A549 (cell line): ENCODE results near the gene SDF4. TPM values are rescaled to one million over a fixed set of nuclear protein-coding genes. Genes with fewer than 3 reads are reported as not detected.
A peak's percentile ranks its signal among the peaks of the same experiment; 100 is the strongest.

Experiments used
- ATAC-seq, 2 experiments: fragments of 200-7000 bp in 1 of 2; fragments of >200 bp in 1 of 2; cut with Nextera tagmentation in 1 of 2; cut with Tn5 transposase in 1 of 2; 3 replicates each; pipeline versions ENCODE4 v1.8.0 to v1.9.1; 2018 to 2020; ENCODE audit warnings: mild to moderate bottlenecking in 1 of 2, moderate library complexity in 1 of 2
- CTCF ChIA-PET: fragments of 300-600 bp; sonication (Branson Sonifier 250); formaldehyde crosslinking; extraction: SDS; loops from one replicate; lab custom pipeline; 2021; ENCODE audit warnings: antibody characterized with exemption, inconsistent platforms; lab: Yijun Ruan, JAX
- POLR2A ChIA-PET: fragments of 350-600 bp; formaldehyde crosslinking; extraction: SDS; loops from one replicate; lab custom pipeline; 2021; ENCODE audit warnings: antibody characterized with exemption, inconsistent platforms; lab: Yijun Ruan, JAX
- DNase-seq, 2 experiments: peaks; one replicate each; pipeline versions ENCODE4 v3.0.0 to v3.0.0-alpha.2; 2011 to 2016; ENCODE audit warnings: low read depth in 1 of 2, low spot score in 1 of 2
- FAIRE-seq: peaks from 2 replicates; lab custom pipeline; 2011; peaks lifted over from hg19 to GRCh38; lab: Jason Lieb, UNC
- H3K27ac ChIP-seq, 2 experiments: fragments of >200 bp; sonication (Bioruptor Twin); formaldehyde crosslinking; 3 replicates each; pipeline ENCODE4 v1.5.1; 2016 to 2017
- H3K4me1 ChIP-seq: fragments of >200 bp; sonication (Bioruptor Twin); formaldehyde crosslinking; 3 replicates; pipeline ENCODE4 v1.6.1; 2016
- H3K4me2 ChIP-seq: fragments of >200 bp; sonication (Bioruptor Twin); formaldehyde crosslinking; 3 replicates; pipeline ENCODE4 v1.6.1; 2016
- H3K4me3 ChIP-seq: fragments of >200 bp; sonication (Bioruptor Twin); formaldehyde crosslinking; 3 replicates; pipeline ENCODE4 v1.5.1; 2016
- H3K9me3 ChIP-seq: fragments of >200 bp; sonication (Bioruptor Twin); formaldehyde crosslinking; 3 replicates; pipeline ENCODE4 v1.6.1; 2016
- CBX2 ChIP-seq: fragments of 200-600 bp; sonication (generic); IDR thresholded peaks from 2 replicates; pipeline ENCODE4 v1.6.1; 2016; ENCODE audit warnings: low read depth, mild to moderate bottlenecking, borderline replicate concordance
- CBX8 ChIP-seq: fragments of 200-600 bp; sonication (generic); IDR thresholded peaks from 2 replicates; pipeline ENCODE4 v1.6.1; 2016
- EP300 ChIP-seq, 2 experiments: fragments of >200 bp; sonication (Bioruptor Twin); formaldehyde crosslinking; IDR thresholded peaks; 2 replicates in 1 of 2; 3 replicates in 1 of 2; pipeline ENCODE4 v1.6.1; 2016 to 2017
- ESRRA ChIP-seq: fragments of 150-350 bp; IDR thresholded peaks from 2 replicates; pipeline ENCODE4 v1.6.1; 2014; ENCODE audit warnings: mild to moderate bottlenecking, low read length, borderline replicate concordance
- FOSL2 ChIP-seq, 2 experiments: fragments of 450-650 bp in 1 of 2; fragments of >200 bp in 1 of 2; sonication (Bioruptor Twin) in 1 of 2; formaldehyde crosslinking; IDR thresholded peaks; 2 replicates each; pipeline versions ENCODE4 v1.5.0 to v1.6.1; 2016 to 2020; ENCODE audit warnings: mild to moderate bottlenecking in 1 of 2, moderate library complexity in 1 of 2
- HDAC2 ChIP-seq: fragments of 200-600 bp; sonication (generic); IDR thresholded peaks from 2 replicates; pipeline ENCODE4 v1.6.1; 2016
- HOXA7 ChIP-seq: fragments of 250-450 bp; sonication (Bioruptor Pico); IDR thresholded peaks from 2 replicates; pipeline ENCODE4 v1.5.0; 2020; ENCODE audit warnings: mild to moderate bottlenecking, moderate library complexity
- HOXB13 ChIP-seq: fragments of 250-450 bp; sonication (Bioruptor Pico); IDR thresholded peaks from 2 replicates; pipeline ENCODE4 v1.5.0; 2020; ENCODE audit warnings: low read depth, mild to moderate bottlenecking, moderate library complexity
- JUN ChIP-seq, 2 experiments: fragments of >200 bp; sonication (Bioruptor Twin); formaldehyde crosslinking; IDR thresholded peaks; 2 replicates in 1 of 2; 3 replicates in 1 of 2; pipeline ENCODE4 v1.6.1; 2016 to 2017
- KDM5A ChIP-seq: fragments of 200-600 bp; sonication (generic); IDR thresholded peaks from 2 replicates; pipeline ENCODE4 v1.6.1; 2016; ENCODE audit warnings: antibody characterized with exemption, mild to moderate bottlenecking
- MAZ ChIP-seq: fragments of 150-350 bp; IDR thresholded peaks from 2 replicates; pipeline ENCODE4 v1.6.1; 2014; ENCODE audit warnings: antibody characterized with exemption, low read depth, low read length, borderline replicate concordance
- NFE2L2 ChIP-seq: fragments of 150-350 bp; conservative IDR thresholded peaks from 2 replicates; pipeline ENCODE4 v1.6.1; 2014; ENCODE audit warnings: low read length
- NPAS2 ChIP-seq: fragments of 250-450 bp; sonication (Bioruptor Pico); IDR thresholded peaks from 2 replicates; pipeline ENCODE4 v1.8.0; 2022; ENCODE audit warnings: mild to moderate bottlenecking, moderate library complexity, borderline replicate concordance
- PHF8 ChIP-seq: fragments of 200-600 bp; sonication (generic); IDR thresholded peaks from 2 replicates; pipeline ENCODE4 v1.6.1; 2016; ENCODE audit warnings: low read depth, mild to moderate bottlenecking, antibody characterized with exemption, moderate library complexity, borderline replicate concordance
- POLR2A ChIP-seq: IDR thresholded peaks from 2 replicates; pipeline ENCODE4 v1.6.1; 2012; ENCODE audit warnings: mild to moderate bottlenecking, low read length
- POLR2AphosphoS2 ChIP-seq: conservative IDR thresholded peaks from 2 replicates; pipeline ENCODE4 v1.6.1; 2012; ENCODE audit warnings: low read length, improper control_type of control experiment, inconsistent platforms
- RFX5 ChIP-seq: fragments of 450-650 bp; IDR thresholded peaks from 2 replicates; pipeline ENCODE4 v1.7.1; 2014; ENCODE audit warnings: antibody characterized with exemption, mild to moderate bottlenecking, moderate library complexity
- ZSCAN20 ChIP-seq: fragments of 250-450 bp; sonication (Bioruptor Pico); IDR thresholded peaks from 2 replicates; pipeline ENCODE4 v1.8.0; 2022; ENCODE audit warnings: mild to moderate bottlenecking, moderate library complexity
- WGBS: methylation state at CpG from one replicate; pipeline ENCODE4 v1.1.6; 2017; ENCODE audit errors: missing lambda C conversion rate; 5-methylcytosine and 5-hydroxymethylcytosine counted together
- polyA plus RNA-seq, 4 experiments: library from polyadenylated mRNA; depleted of rRNA in 3 of 4; stranded (reverse); fragments of >200 nt; fragmentation: RNase III in 1 of 4; extraction: RNeasy Plus Mini Kit Qiagen cat#74134 plus additional on column Dnase treatment in 1 of 4; gene quantifications; 2 replicates in 3 of 4; 3 replicates in 1 of 4; pipeline ENCODE4 v1.2.3, GENCODE V29; 2011 to 2017
- TF ChIP-seq, protein P1 (sequence below): fragments of 250-450 bp; sonication (Bioruptor Pico); IDR thresholded peaks from 2 replicates; pipeline ENCODE4 v1.5.0; 2020; ENCODE audit warnings: low read depth, mild to moderate bottlenecking, moderate library complexity
- TF ChIP-seq, protein P2 (sequence below): fragments of 200-600 bp; sonication (generic); IDR thresholded peaks from 2 replicates; pipeline ENCODE4 v1.6.1; 2016; ENCODE audit warnings: antibody characterized with exemption, mild to moderate bottlenecking, moderate library complexity
- TF ChIP-seq, protein P3 (sequence below): fragments of 450-650 bp; IDR thresholded peaks from 2 replicates; pipeline ENCODE4 v1.6.1; 2014; ENCODE audit warnings: antibody characterized with exemption
- TF ChIP-seq, protein P4 (sequence below): IDR thresholded peaks from 2 replicates; pipeline ENCODE4 v1.6.1; 2012; ENCODE audit warnings: low read depth, borderline replicate concordance
- TF ChIP-seq, protein P5 (sequence below): fragments of 150-350 bp; IDR thresholded peaks from 2 replicates; pipeline ENCODE4 v1.6.1; 2014; ENCODE audit warnings: low read depth, mild to moderate bottlenecking, low read length
- TF ChIP-seq, protein P6 (sequence below): fragments of >200 bp; sonication (Bioruptor Twin); formaldehyde crosslinking; IDR thresholded peaks from 3 replicates; pipeline ENCODE4 v1.6.1; 2016
- TF ChIP-seq, protein P7 (sequence below): IDR thresholded peaks from 2 replicates; pipeline ENCODE4 v1.6.1; 2012

The SDF4 gene
- polyA plus RNA-seq, 2 of the 4 experiments (the other 2 are of a cell fraction): 58.3 to 97.4 TPM

DNA sequence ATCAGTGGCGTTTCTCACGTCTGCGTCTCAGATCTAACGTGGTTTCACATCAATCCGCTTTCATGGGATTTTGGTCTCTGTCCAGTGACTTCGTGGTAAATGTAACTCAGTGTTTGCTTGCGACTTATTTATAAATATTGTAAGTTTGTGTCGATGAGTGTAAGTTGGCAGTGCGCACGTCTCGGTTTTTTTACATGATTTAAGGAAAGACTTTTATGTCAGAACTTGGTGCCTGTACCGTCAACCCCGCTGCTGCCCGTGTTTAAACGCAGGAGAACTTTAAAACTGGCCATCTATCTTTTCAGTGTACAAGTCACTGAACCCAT, 1.7 kb upstream of the SDF4 start (continued):
- TF ChIP-seq, protein P1, sequence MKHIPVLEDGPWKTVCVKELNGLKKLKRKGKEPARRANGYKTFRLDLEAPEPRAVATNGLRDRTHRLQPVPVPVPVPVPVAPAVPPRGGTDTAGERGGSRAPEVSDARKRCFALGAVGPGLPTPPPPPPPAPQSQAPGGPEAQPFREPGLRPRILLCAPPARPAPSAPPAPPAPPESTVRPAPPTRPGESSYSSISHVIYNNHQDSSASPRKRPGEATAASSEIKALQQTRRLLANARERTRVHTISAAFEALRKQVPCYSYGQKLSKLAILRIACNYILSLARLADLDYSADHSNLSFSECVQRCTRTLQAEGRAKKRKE: no peak
- TF ChIP-seq HDAC2 (no peak), MAZ (no peak), FOSL2 (IDR thresholded peaks at IDR 0.05) (no peak), FOSL2 (CRISPR knock-in tag; IDR thresholded peaks at IDR 0.05) (no peak), ESRRA (no peak), CBX8 (no peak), KDM5A (no peak)

DNA sequence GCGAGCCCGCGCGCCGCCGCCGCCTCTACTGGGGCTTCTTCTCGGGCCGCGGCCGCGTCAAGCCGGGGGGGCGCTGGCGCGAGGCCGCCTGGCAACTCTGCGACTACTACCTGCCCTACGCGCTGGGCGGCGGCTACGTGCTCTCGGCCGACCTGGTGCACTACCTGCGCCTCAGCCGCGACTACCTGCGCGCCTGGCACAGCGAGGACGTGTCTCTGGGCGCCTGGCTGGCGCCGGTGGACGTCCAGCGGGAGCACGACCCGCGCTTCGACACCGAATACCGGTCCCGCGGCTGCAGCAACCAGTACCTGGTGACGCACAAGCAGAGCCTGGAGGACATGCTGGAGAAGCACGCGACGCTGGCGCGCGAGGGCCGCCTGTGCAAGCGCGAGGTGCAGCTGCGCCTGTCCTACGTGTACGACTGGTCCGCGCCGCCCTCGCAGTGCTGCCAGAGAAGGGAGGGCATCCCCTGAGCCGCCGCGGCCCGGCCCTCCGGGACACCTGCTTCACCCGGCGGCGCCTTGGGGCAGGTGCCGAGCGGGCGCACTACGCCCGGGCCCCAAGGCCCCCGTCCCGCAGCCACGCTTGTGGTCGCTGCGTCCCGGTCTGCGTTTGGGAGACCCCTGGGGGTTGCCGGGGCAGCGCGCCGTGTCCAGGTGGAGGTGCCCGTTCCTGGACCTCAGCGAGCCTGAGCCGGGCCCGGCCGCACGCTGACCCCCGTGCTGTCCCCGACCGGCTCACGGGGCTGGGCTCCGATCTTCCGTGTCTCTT, 1.2 kb upstream of the SDF4 start:
- 98% methylated on average over 22 of the region's 98 CpGs for WGBS
- peak overlapping the region; percentile 94 to 98 for H3K27ac ChIP-seq
- POLR2A ChIA-PET: no interaction called here
- H3K4me2 ChIP-seq: peak overlapping the region; percentile 81
- no peaks in the 10 kb centered on the region for H3K9me3 ChIP-seq
- CTCF ChIA-PET: no interaction called here
- TF ChIP-seq POLR2A (no peak), NFE2L2 (no peak), PHF8 (no peak), RFX5 (no peak), HOXA7 (CRISPR knock-in tag) (no peak)
- TF ChIP-seq, protein P2, sequence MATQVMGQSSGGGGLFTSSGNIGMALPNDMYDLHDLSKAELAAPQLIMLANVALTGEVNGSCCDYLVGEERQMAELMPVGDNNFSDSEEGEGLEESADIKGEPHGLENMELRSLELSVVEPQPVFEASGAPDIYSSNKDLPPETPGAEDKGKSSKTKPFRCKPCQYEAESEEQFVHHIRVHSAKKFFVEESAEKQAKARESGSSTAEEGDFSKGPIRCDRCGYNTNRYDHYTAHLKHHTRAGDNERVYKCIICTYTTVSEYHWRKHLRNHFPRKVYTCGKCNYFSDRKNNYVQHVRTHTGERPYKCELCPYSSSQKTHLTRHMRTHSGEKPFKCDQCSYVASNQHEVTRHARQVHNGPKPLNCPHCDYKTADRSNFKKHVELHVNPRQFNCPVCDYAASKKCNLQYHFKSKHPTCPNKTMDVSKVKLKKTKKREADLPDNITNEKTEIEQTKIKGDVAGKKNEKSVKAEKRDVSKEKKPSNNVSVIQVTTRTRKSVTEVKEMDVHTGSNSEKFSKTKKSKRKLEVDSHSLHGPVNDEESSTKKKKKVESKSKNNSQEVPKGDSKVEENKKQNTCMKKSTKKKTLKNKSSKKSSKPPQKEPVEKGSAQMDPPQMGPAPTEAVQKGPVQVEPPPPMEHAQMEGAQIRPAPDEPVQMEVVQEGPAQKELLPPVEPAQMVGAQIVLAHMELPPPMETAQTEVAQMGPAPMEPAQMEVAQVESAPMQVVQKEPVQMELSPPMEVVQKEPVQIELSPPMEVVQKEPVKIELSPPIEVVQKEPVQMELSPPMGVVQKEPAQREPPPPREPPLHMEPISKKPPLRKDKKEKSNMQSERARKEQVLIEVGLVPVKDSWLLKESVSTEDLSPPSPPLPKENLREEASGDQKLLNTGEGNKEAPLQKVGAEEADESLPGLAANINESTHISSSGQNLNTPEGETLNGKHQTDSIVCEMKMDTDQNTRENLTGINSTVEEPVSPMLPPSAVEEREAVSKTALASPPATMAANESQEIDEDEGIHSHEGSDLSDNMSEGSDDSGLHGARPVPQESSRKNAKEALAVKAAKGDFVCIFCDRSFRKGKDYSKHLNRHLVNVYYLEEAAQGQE: no peak
- TF ChIP-seq, protein P3, sequence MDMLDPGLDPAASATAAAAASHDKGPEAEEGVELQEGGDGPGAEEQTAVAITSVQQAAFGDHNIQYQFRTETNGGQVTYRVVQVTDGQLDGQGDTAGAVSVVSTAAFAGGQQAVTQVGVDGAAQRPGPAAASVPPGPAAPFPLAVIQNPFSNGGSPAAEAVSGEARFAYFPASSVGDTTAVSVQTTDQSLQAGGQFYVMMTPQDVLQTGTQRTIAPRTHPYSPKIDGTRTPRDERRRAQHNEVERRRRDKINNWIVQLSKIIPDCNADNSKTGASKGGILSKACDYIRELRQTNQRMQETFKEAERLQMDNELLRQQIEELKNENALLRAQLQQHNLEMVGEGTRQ: no peak
- TF ChIP-seq, protein P4, sequence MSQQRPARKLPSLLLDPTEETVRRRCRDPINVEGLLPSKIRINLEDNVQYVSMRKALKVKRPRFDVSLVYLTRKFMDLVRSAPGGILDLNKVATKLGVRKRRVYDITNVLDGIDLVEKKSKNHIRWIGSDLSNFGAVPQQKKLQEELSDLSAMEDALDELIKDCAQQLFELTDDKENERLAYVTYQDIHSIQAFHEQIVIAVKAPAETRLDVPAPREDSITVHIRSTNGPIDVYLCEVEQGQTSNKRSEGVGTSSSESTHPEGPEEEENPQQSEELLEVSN: no peak
- peak overlapping the region; percentile 52 for H3K4me3 ChIP-seq
- FAIRE-seq (no peak), ATAC-seq (no peak), DNase-seq (no peak)
- H3K4me1 ChIP-seq: peaks cover 31% of the 10 kb centered on the region

DNA sequence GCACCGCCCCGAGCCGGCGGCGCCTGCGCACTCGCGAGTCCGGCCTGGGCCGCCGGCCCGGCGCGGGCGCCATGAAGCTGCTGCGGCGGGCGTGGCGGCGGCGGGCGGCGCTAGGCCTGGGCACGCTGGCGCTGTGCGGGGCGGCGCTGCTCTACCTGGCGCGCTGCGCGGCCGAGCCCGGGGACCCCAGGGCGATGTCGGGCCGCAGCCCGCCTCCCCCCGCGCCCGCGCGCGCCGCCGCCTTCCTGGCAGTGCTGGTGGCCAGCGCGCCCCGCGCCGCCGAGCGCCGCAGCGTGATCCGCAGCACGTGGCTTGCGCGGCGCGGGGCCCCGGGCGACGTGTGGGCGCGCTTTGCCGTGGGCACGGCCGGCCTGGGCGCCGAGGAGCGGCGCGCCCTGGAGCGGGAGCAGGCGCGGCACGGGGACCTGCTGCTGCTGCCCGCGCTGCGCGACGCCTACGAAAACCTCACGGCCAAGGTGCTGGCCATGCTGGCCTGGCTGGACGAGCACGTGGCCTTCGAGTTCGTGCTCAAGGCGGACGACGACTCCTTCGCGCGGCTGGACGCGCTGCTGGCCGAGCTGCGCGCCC, 501 bp upstream of the SDF4 start, which contains the start of gene B3GALT6:
Gene B3GALT6, plus strand, starts transcription at position 30 of the 588 bp plus-strand sequence. Its CDS starts 42 bp downstream, at position 72.
- Histone ChIP-seq H3K4me3 (peak within 1 kb of the TSS; percentile 97), H3K9me3 (no peaks in the 10 kb centered on the region), H3K27ac (peak within 1 kb of the TSS; percentile 98 to 100), H3K4me2 (peak within 1 kb of the TSS; percentile 98), H3K4me1 (peaks cover 24% of the 10 kb centered on the region)
- WGBS: 68% methylated on average over 13 of the region's 100 CpGs
- FAIRE-seq: no peak
- CTCF ChIA-PET: interaction anchor here (2.4 kb wide), 1 partner anchor 110 kb away, joined by 17 read pairs; no protein-coding TSS in a partner anchor
- POLR2A ChIA-PET: interaction anchor here (1.3 kb wide), 1 partner anchor 153 kb away, joined by 3 read pairs; no protein-coding TSS in a partner anchor
- no peak for DNase-seq
- peak in 1 of 2 experiments; percentile 14; a peak in 2 of 6 replicates for ATAC-seq
- no peak for TF ChIP-seq ZSCAN20 (CRISPR knock-in tag)
- TF ChIP-seq CBX2: no peak
- peak; percentile 28; the same call in 1 of the 2 replicates for TF ChIP-seq POLR2A
- no peak for TF ChIP-seq NFE2L2
- TF ChIP-seq, protein P5, sequence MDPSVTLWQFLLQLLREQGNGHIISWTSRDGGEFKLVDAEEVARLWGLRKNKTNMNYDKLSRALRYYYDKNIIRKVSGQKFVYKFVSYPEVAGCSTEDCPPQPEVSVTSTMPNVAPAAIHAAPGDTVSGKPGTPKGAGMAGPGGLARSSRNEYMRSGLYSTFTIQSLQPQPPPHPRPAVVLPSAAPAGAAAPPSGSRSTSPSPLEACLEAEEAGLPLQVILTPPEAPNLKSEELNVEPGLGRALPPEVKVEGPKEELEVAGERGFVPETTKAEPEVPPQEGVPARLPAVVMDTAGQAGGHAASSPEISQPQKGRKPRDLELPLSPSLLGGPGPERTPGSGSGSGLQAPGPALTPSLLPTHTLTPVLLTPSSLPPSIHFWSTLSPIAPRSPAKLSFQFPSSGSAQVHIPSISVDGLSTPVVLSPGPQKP: no peak
- TF ChIP-seq, protein P6, sequence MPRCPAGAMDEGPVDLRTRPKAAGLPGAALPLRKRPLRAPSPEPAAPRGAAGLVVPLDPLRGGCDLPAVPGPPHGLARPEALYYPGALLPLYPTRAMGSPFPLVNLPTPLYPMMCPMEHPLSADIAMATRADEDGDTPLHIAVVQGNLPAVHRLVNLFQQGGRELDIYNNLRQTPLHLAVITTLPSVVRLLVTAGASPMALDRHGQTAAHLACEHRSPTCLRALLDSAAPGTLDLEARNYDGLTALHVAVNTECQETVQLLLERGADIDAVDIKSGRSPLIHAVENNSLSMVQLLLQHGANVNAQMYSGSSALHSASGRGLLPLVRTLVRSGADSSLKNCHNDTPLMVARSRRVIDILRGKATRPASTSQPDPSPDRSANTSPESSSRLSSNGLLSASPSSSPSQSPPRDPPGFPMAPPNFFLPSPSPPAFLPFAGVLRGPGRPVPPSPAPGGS: 0 out of 3 replicates have a peak, but pooled peaks have one; percentile 43
- no peak for TF ChIP-seq EP300 (IDR thresholded peaks at IDR 0.05)
- TF ChIP-seq NPAS2 (CRISPR knock-in tag): peak; percentile 68; the same call in 1 of the 2 replicates
- no peak for TF ChIP-seq POLR2AphosphoS2
- peak in 1 of 2 experiments; percentile 67; a peak in 2 of 5 replicates for TF ChIP-seq JUN (IDR thresholded peaks at IDR 0.05)
- no peak for TF ChIP-seq HOXA7 (CRISPR knock-in tag)
- no peak for TF ChIP-seq ESRRA
- TF ChIP-seq HOXB13: 0 out of 2 replicates have a peak, but pooled peaks have one; percentile 60
- TF ChIP-seq, protein P7, sequence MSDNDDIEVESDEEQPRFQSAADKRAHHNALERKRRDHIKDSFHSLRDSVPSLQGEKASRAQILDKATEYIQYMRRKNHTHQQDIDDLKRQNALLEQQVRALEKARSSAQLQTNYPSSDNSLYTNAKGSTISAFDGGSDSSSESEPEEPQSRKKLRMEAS: peak; percentile 83
